Suprapubic skin (tissue), 4 donors: ENCODE measurements around the gene FXYD5.

ENCODE experiments used
- EP300 ChIP-seq: sonication (generic); formaldehyde crosslinking; IDR thresholded peaks from one replicate; pipeline ENCODE4 v1.6.1; 2017; ENCODE audit warnings: antibody characterized with exemption
- POLR2AphosphoS5 ChIP-seq, 3 donors: sonication (generic); formaldehyde crosslinking; IDR thresholded peaks; one replicate each; pipeline ENCODE4 v1.6.1; 2017; ENCODE audit warnings: antibody characterized with exemption in 3 of 3
- TF ChIP-seq, protein P1 (sequence below), 2 donors: fragments of 200-600 bp in 1 of 2; fragments of 450-650 bp in 1 of 2; sonication (generic) in 1 of 2; IDR thresholded peaks; one replicate each; pipeline ENCODE4 v1.5.1; 2016 to 2019; ENCODE audit warnings: antibody characterized with exemption in 2 of 2, mild to moderate bottlenecking in 1 of 2, moderate library complexity in 1 of 2

DNA sequence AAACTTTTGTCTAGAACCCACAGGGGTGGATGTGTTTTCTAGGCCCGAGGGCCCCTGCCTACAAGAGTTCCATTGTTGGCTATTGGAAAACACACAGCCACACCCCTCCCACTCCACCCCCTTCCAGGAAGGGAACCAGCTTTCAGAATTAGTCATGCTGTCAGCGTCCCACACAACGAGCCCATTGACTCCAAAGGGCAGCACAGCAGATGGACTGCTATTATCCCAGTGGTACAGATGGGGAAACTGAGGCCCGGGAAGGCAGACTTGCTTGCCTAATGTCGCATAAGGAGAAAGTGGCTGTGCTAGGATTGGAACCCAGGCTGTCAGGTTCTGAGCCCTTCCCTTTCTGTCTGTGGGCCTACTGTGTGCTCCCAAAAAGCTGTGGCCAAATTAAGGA, 47.0 kb upstream of the FXYD5 start:
- TF ChIP-seq, protein P1, sequence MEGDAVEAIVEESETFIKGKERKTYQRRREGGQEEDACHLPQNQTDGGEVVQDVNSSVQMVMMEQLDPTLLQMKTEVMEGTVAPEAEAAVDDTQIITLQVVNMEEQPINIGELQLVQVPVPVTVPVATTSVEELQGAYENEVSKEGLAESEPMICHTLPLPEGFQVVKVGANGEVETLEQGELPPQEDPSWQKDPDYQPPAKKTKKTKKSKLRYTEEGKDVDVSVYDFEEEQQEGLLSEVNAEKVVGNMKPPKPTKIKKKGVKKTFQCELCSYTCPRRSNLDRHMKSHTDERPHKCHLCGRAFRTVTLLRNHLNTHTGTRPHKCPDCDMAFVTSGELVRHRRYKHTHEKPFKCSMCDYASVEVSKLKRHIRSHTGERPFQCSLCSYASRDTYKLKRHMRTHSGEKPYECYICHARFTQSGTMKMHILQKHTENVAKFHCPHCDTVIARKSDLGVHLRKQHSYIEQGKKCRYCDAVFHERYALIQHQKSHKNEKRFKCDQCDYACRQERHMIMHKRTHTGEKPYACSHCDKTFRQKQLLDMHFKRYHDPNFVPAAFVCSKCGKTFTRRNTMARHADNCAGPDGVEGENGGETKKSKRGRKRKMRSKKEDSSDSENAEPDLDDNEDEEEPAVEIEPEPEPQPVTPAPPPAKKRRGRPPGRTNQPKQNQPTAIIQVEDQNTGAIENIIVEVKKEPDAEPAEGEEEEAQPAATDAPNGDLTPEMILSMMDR (IDR thresholded peaks at IDR 0.05), result no peak
- TF ChIP-seq POLR2AphosphoS5 (IDR thresholded peaks at IDR 0.05), result no peak
- TF ChIP-seq EP300, result no peak
